Omental fat pad (tissue), 4 donors: Measurements from ENCODE around the gene HSD3B2. TPM values are rescaled to one million over a fixed set of nuclear protein-coding genes. Genes with fewer than 3 reads are reported as not detected.

Experiments used
- ATAC-seq: fragments of 150-250 bp; one replicate; pipeline ENCODE4 v1.9.1; 2016; ENCODE audit warnings: mild to moderate bottlenecking, moderate library complexity; ENCODE audit not compliant: low FRiP score
- DNase-seq: peaks from one replicate; pipeline ENCODE4 v3.0.0-alpha.2; 2019; ENCODE audit warnings: low spot score
- total RNA-seq, 4 donors: library from RNA; depleted of rRNA; stranded (reverse); fragments of >200 nt; gene quantifications; one replicate each; pipeline ENCODE4 v1.1.0, GENCODE V29; 2016
- TF ChIP-seq, protein P1 (sequence below), 3 donors: fragments of 450-650 bp; IDR thresholded peaks; one replicate each; pipeline ENCODE4 v1.5.1; 2016 to 2017; ENCODE audit warnings: antibody characterized with exemption in 3 of 3, mild to moderate bottlenecking in 3 of 3, moderate library complexity in 2 of 3

The HSD3B2 gene
- total RNA-seq, 4 donors from 2014 or later = 0.63 TPM; not detected in 3

- no peak for ATAC-seq
- no peak for DNase-seq
- TF ChIP-seq, protein P1, sequence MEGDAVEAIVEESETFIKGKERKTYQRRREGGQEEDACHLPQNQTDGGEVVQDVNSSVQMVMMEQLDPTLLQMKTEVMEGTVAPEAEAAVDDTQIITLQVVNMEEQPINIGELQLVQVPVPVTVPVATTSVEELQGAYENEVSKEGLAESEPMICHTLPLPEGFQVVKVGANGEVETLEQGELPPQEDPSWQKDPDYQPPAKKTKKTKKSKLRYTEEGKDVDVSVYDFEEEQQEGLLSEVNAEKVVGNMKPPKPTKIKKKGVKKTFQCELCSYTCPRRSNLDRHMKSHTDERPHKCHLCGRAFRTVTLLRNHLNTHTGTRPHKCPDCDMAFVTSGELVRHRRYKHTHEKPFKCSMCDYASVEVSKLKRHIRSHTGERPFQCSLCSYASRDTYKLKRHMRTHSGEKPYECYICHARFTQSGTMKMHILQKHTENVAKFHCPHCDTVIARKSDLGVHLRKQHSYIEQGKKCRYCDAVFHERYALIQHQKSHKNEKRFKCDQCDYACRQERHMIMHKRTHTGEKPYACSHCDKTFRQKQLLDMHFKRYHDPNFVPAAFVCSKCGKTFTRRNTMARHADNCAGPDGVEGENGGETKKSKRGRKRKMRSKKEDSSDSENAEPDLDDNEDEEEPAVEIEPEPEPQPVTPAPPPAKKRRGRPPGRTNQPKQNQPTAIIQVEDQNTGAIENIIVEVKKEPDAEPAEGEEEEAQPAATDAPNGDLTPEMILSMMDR (IDR thresholded peaks at IDR 0.05) = no peak
Observed at GRCh38 chr1:119394085-119394484, 20.9 kb upstream of the HSD3B2 start.

- TF ChIP-seq, protein P1 (IDR thresholded peaks at IDR 0.05) = no peak
- ATAC-seq (no peak), DNase-seq (no peak)
Observed at GRCh38 chr1:119396982-119397381, 18.0 kb upstream of the HSD3B2 start.

DNA sequence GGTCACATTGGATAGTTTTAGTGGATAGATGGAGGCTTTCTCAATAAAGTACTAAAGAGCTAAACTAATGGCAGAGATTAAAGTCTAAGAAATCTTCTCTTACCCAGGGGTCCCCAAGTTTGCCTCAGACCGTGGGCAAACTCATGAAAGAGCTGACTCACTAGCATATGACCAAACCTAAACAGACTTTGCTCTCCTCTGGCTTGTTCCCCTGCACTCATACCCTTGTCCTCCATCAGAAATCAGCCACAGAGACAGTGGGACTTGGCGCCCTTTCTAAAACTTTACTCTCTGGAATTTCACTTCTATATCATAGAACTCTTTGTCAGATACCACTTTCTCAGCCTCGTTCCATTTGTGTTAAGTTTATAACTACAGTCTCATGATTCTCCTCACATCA lies 17.0 kb upstream of the HSD3B2 start:
- DNase-seq (no peak), ATAC-seq (no peak)
- TF ChIP-seq, protein P1 (IDR thresholded peaks at IDR 0.05) = no peak

DNA sequence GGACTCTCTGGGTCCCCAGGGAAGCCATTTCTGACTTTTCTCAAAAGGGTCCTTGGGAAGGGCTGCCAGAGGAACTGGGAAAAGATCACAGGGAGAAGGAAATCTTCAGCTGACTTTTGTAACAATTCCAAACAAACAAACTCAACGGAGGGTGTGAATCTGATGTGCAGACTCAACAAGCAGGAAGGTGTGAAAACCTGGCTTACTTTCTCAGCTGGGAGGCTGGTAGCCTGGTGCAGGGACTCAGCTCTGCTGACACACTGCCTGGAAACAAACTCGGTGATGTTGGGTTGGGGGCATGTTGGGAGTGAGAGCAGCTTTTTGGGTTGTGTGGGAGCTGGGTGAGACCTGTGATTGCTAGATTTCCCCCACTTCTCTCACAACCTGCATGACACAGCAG lies 10.2 kb upstream of the HSD3B2 start:
- DNase-seq (no peak), ATAC-seq (no peak)
- TF ChIP-seq, protein P1 (IDR thresholded peaks at IDR 0.05) = no peak

DNA sequence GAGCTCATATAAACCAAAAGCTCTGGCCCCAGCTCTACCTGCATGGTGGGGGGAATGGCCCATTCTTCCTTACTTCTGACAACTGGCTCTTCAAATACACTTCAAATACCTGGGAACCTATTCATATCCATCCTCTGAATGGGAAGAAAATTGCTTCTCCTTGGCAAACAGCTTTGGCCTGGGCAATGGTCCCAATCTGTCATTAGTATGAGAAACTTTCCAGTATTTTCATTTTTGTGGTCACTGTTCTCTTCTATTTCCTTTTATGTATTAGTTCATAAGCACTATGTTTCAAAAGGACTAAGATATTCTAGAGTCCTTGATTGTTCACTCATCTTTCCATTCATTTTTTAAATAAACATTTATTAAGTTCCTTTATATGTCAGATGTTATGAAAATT lies 5.2 kb upstream of the HSD3B2 start:
- DNase-seq = no peak
- ATAC-seq = no peak
- TF ChIP-seq, protein P1 (IDR thresholded peaks at IDR 0.05) = no peak

- ATAC-seq = no peak
- TF ChIP-seq, protein P1 (IDR thresholded peaks at IDR 0.05) = no peak
- DNase-seq = no peak
Observed at GRCh38 chr1:119410961-119411360, 4.0 kb upstream of the HSD3B2 start.

GRCh38 chr1:119416006-119416640 lies 1.2 kb downstream of the HSD3B2 start:
- ATAC-seq (no peak), DNase-seq (no peak)
- TF ChIP-seq, protein P1 (IDR thresholded peaks at IDR 0.05) = no peak
